CD14-positive monocyte (primary cell): Measurements from ENCODE around the gene NME7. TPM values are rescaled to one million over a fixed set of nuclear protein-coding genes. Genes with fewer than 3 reads are reported as not detected.

Source experiments
- DNase-seq, 3 donors: peaks; one replicate each; pipeline ENCODE4 v3.0.0-alpha.2; 2011 to 2022
- H2AFZ ChIP-seq: 2 replicates; pipeline ENCODE4 v1.6.0; 2012; ENCODE audit warnings: mild to moderate bottlenecking, low read depth, low read length, inconsistent platforms; ENCODE audit not compliant: insufficient read depth, poor library complexity, severe bottlenecking
- H3K27ac ChIP-seq, 2 donors: 1 replicate in 1 of 2; 2 replicates in 1 of 2; pipeline ENCODE4 v1.5.1; 2012 to 2013; ENCODE audit warnings: low read length in 2 of 2, control low read depth in 1 of 2, inconsistent platforms in 1 of 2, low read depth in 1 of 2, mild to moderate bottlenecking in 1 of 2
- H3K27me3 ChIP-seq, 2 donors: one replicate each; pipeline versions ENCODE4 v1.6.0 to v1.6.1; 2011 to 2013; ENCODE audit warnings: low read length in 2 of 2; ENCODE audit not compliant: control insufficient read depth in 2 of 2, insufficient read depth in 2 of 2
- H3K36me3 ChIP-seq, 2 donors: replicated peaks in 1 of 2; 1 replicate in 1 of 2; 2 replicates in 1 of 2; pipeline versions ENCODE4 v1.5.1 to v1.6.1; 2012 to 2013; ENCODE audit warnings: low read length in 2 of 2, control low read depth in 1 of 2, inconsistent platforms in 1 of 2, mild to moderate bottlenecking in 1 of 2; ENCODE audit not compliant: insufficient read depth in 2 of 2, control insufficient read depth in 1 of 2
- H3K4me1 ChIP-seq, 2 donors: 1 replicate in 1 of 2; 2 replicates in 1 of 2; pipeline versions ENCODE4 v1.5.1 to v1.6.1; 2012 to 2013; ENCODE audit warnings: low read length in 2 of 2, control low read depth in 1 of 2, inconsistent platforms in 1 of 2, mild to moderate bottlenecking in 1 of 2, moderate library complexity in 1 of 2; ENCODE audit not compliant: insufficient read depth in 2 of 2, control insufficient read depth in 1 of 2
- H3K4me2 ChIP-seq: replicated peaks from 2 replicates; pipeline ENCODE3; 2012; ENCODE audit warnings: low read length, moderate library complexity, mild to moderate bottlenecking; ENCODE audit not compliant: poor library complexity, severe bottlenecking; ENCODE audit errors: extremely low read depth
- H3K4me3 ChIP-seq, 3 experiments: fragments of 200-600 bp in 1 of 3; sonication (generic) in 1 of 3; replicated peaks in 1 of 3; 1 replicate in 2 of 3; 2 replicates in 1 of 3; pipeline ENCODE4 v1.5.1; 2011 to 2013; ENCODE audit warnings: low read length in 3 of 3, mild to moderate bottlenecking in 3 of 3, control low read depth in 2 of 3, low read depth in 2 of 3, inconsistent platforms in 1 of 3, moderate library complexity in 1 of 3
- H3K79me2 ChIP-seq: 2 replicates; pipeline ENCODE4 v1.6.0; 2012; ENCODE audit warnings: mild to moderate bottlenecking, control low read depth, inconsistent platforms, low read length, moderate library complexity; ENCODE audit not compliant: insufficient read depth
- H3K9ac ChIP-seq: 2 replicates; pipeline ENCODE4 v1.6.0; 2017; ENCODE audit warnings: low read length, mild to moderate bottlenecking; ENCODE audit not compliant: insufficient read depth, poor library complexity, severe bottlenecking
- H3K9me3 ChIP-seq, 2 donors: replicated peaks in 1 of 2; 1 replicate in 1 of 2; 2 replicates in 1 of 2; pipeline versions ENCODE4 v1.5.1 to v1.6.1; 2012 to 2013; ENCODE audit warnings: low read length in 2 of 2, control low read depth in 1 of 2; ENCODE audit not compliant: control insufficient read depth in 1 of 2, insufficient read depth in 1 of 2
- H4K20me1 ChIP-seq: 2 replicates; pipeline ENCODE4 v1.6.0; 2012; ENCODE audit warnings: mild to moderate bottlenecking, low read length, control low read depth, moderate library complexity; ENCODE audit not compliant: insufficient read depth
- H3K27ac Mint-ChIP-seq, 7 donors: one replicate each; pipeline ENCODE4 v1.8.0; 2020; ENCODE audit warnings: mild to moderate bottlenecking in 7 of 7, mixed read lengths in 7 of 7, moderate library complexity in 6 of 7, inconsistent platforms in 2 of 7
- H3K27me3 Mint-ChIP-seq, 3 donors: one replicate each; pipeline ENCODE4 v1.8.0; 2021 to 2022; ENCODE audit warnings: low read depth in 3 of 3, mild to moderate bottlenecking in 3 of 3, mixed read lengths in 3 of 3, moderate library complexity in 3 of 3, inconsistent platforms in 1 of 3
- H3K36me3 Mint-ChIP-seq, 2 donors: one replicate each; pipeline ENCODE4 v1.8.0; 2020; ENCODE audit warnings: mixed read lengths in 2 of 2, inconsistent platforms in 1 of 2, mild to moderate bottlenecking in 1 of 2
- H3K4me1 Mint-ChIP-seq: one replicate; pipeline ENCODE4 v1.8.0; 2020; ENCODE audit warnings: mild to moderate bottlenecking, mixed read lengths
- H3K4me3 Mint-ChIP-seq, 2 donors: one replicate each; pipeline ENCODE4 v1.8.0; 2020; ENCODE audit warnings: mild to moderate bottlenecking in 2 of 2, mixed read lengths in 2 of 2, moderate library complexity in 1 of 2
- H3K9me3 Mint-ChIP-seq, 7 donors: one replicate each; pipeline ENCODE4 v1.8.0; 2020 to 2022; ENCODE audit warnings: mixed read lengths in 7 of 7, mild to moderate bottlenecking in 6 of 7, moderate library complexity in 6 of 7, inconsistent platforms in 2 of 7
- CTCF ChIP-seq: fragments of 200-600 bp; IDR thresholded peaks from one replicate; pipeline ENCODE4 v1.8.0; 2022; ENCODE audit warnings: antibody characterized with exemption, mild to moderate bottlenecking
- WGBS: methylation state at CpG from one replicate; pipeline ENCODE4 v1.1.5; 2013; ENCODE audit warnings: missing lambda C conversion rate; ENCODE audit not compliant: insufficient coverage; 5-methylcytosine and 5-hydroxymethylcytosine counted together
- intact Hi-C, 2 donors: fragments of 100-400 bp; cut with micrococcal nuclease; formaldehyde crosslinking; loops; one replicate each; pipeline versions ENCODE4 v1.15.0 to v1.15.1; 2023
- polyA plus RNA-seq, 3 donors: library from polyadenylated mRNA; depleted of rRNA in 1 of 3; unstranded in 2 of 3; stranded (reverse) in 1 of 3; fragments of 300-500 nt in 2 of 3; fragments of >200 nt in 1 of 3; fragmentation: Illumina TruSeq in 2 of 3; gene quantifications; 1 replicate in 2 of 3; 2 replicates in 1 of 3; pipeline ENCODE4 v1.2.3, GENCODE V29; 2012 to 2021

NME7 gene
- polyA plus RNA-seq, 3 donors: 3.5 to 8.0 (median 6.0) TPM

DNA sequence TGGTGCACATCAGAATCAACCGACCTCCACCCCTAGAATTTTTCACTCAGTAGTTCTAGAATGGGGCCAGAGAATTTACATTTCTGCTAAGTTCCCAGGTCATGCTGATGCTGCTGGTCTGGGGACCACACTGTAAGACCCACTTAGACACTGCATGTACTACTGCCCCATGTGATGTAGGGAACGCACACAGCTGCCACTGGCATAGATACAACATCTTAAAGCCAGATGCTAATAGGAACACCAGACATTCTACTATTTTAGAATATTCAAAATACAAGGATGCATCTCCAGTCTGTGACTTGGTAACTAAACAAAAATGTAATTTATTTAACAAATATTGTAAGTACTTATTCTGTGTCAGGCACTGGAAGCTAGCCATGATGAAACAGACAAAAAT, 275.2 kb downstream of the NME7 start:
- no peaks in the 10 kb centered on the region for H3K9me3 Mint-ChIP-seq
- no peaks in the 10 kb centered on the region for H3K36me3 ChIP-seq
- no peaks in the 10 kb centered on the region for H3K27me3 Mint-ChIP-seq
- peaks cover 5% of the 10 kb centered on the region for H3K4me1 Mint-ChIP-seq
- H3K27me3 ChIP-seq: no peaks in the 10 kb centered on the region
- no peaks in the 10 kb centered on the region for H3K4me1 ChIP-seq
- no peaks in the 10 kb centered on the region for H3K36me3 Mint-ChIP-seq
- no peaks in the 10 kb centered on the region for H3K9me3 ChIP-seq
- no peak for TF ChIP-seq CTCF
- intact Hi-C loops: no loop called here
- no peak overlapping the region for H3K27ac Mint-ChIP-seq
- no peak overlapping the region for H3K4me3 Mint-ChIP-seq
- no peaks in the 10 kb centered on the region for H3K79me2 ChIP-seq
- H3K4me2 ChIP-seq: no peak overlapping the region
- H3K27ac ChIP-seq: no peak overlapping the region
- H3K4me3 ChIP-seq: no peak overlapping the region
- WGBS: no CpG with 5 or more reads among the region's 2 CpGs
- H2AFZ ChIP-seq: no peak overlapping the region
- no peak overlapping the region for H3K9ac ChIP-seq
- H4K20me1 ChIP-seq: no peaks in the 10 kb centered on the region
- no peak for DNase-seq

DNA sequence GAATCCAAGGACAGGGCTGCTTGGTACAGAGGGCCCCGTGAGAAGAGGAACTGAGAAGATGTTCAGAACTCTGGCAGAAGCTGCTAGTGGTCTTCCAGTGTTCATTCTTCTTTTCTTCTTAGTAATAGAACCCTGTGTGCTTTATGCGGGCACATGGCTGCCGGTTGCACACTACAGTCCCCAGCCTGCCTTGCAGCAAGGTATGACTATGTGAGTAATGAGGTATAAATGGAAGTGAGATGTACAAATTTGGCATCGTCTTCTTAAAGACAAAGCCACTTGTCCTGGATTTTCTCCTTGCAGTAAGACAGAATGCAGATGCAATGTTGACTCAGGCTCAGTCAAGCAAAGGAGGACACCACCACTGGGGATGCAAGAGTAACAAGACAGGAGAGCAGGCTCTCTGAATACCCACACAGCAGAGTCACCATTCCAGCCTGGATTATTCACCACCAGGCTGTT, 276.1 kb downstream of the NME7 start:
- Histone ChIP-seq H3K9ac (no peak overlapping the region), H3K4me2 (no peak overlapping the region)
- peaks cover 0 to 2% (median 0%) of the 10 kb centered on the region in 3 donors for H3K27me3 Mint-ChIP-seq

More for the DNA sequence above, 276.1 kb downstream of the NME7 start:
- Histone ChIP-seq H3K36me3 (no peaks in the 10 kb centered on the region), H3K4me3 (no peak overlapping the region), H3K4me1 (no peaks in the 10 kb centered on the region), H2AFZ (no peak overlapping the region), H3K9me3 (no peaks in the 10 kb centered on the region), H4K20me1 (no peaks in the 10 kb centered on the region), H3K27me3 (no peaks in the 10 kb centered on the region), H3K79me2 (no peaks in the 10 kb centered on the region), H3K27ac (no peak overlapping the region)
- Mint-ChIP-seq H3K27ac (no peak overlapping the region), H3K9me3 (no peaks in the 10 kb centered on the region), H3K4me3 (no peak overlapping the region), H3K36me3 (no peaks in the 10 kb centered on the region), H3K4me1 (peaks cover 5% of the 10 kb centered on the region)
- no peak for TF ChIP-seq CTCF
- intact Hi-C loops: no loop called here
- DNase-seq: no peak
- 60% methylated on average over 2 of the region's 4 CpGs for WGBS
